Muscle of back (tissue), 10 donors: ENCODE data around the gene KIR2DL4. TPM values are rescaled to one million over a fixed set of nuclear protein-coding genes. Genes with fewer than 3 reads are reported as not detected.

Source experiments
- polyA plus RNA-seq, 10 donors: library from polyadenylated mRNA; unstranded; fragments of 120-200 nt; gene quantifications; one replicate each; pipeline ENCODE4 v1.2.1, GENCODE V29; 2013; ENCODE audit not compliant: insufficient read length in 10 of 10

Gene KIR2DL4
- polyA plus RNA-seq, 10 donors: not detected

Other genes starting within 250 kb of the KIR2DL4 start
- 1 to 10 TPM in 3 of 10 donors, under 1 TPM in 7; 0.34 to 1.6 (median 0.91) TPM for gene LILRA2, start 229.8 kb upstream of the KIR2DL4 start, polyA plus RNA-seq
- gene LILRA1, start 210.0 kb upstream of the KIR2DL4 start, polyA plus RNA-seq: under 1 TPM; 0.29 to 0.95 (median 0.41) TPM
- gene LILRB1, start 173.1 kb upstream of the KIR2DL4 start, polyA plus RNA-seq: 1 to 10 TPM in 9 of 10 donors, under 1 TPM in 1; 0.83 to 2.4 (median 1.4) TPM
- 1 to 10 TPM in 9 of 10 donors, under 1 TPM in 1; 0.72 to 2.0 (median 1.2) TPM for gene LILRB4, start 140.6 kb upstream of the KIR2DL4 start, polyA plus RNA-seq
- not detected for gene KIR3DL3, start 79.2 kb upstream of the KIR2DL4 start, polyA plus RNA-seq
- under 1 TPM in 1 of 10 donors, not detected in 9; 0.12 TPM for gene KIR2DL3, start 65.1 kb upstream of the KIR2DL4 start, polyA plus RNA-seq
- not detected for gene KIR2DL1, start 33.8 kb upstream of the KIR2DL4 start, polyA plus RNA-seq
- gene KIR3DL1, start 12.9 kb downstream of the KIR2DL4 start, polyA plus RNA-seq: not detected
- gene KIR2DS4, start 29.1 kb downstream of the KIR2DL4 start, polyA plus RNA-seq: under 1 TPM in 1 of 10 donors, not detected in 9; 0.13 TPM
- gene KIR3DL2, start 46.8 kb downstream of the KIR2DL4 start, polyA plus RNA-seq: not detected
- gene FCAR, start 70.6 kb downstream of the KIR2DL4 start, polyA plus RNA-seq: under 1 TPM in 9 of 10 donors, not detected in 1; 0.12 to 0.67 (median 0.41) TPM
- gene NCR1, start 102.5 kb downstream of the KIR2DL4 start, polyA plus RNA-seq: under 1 TPM in 7 of 10 donors, not detected in 3; 0.11 to 0.68 (median 0.40) TPM
- gene NLRP7, start 143.9 kb downstream of the KIR2DL4 start, polyA plus RNA-seq: under 1 TPM in 4 of 10 donors, not detected in 6; 0.34 to 0.53 (median 0.41) TPM
- 1 to 10 TPM in 6 of 10 donors, under 1 TPM in 4; 0.58 to 5.6 (median 1.1) TPM for gene NLRP2, start 162.8 kb downstream of the KIR2DL4 start, polyA plus RNA-seq
- gene GP6, start 234.7 kb downstream of the KIR2DL4 start, polyA plus RNA-seq: under 1 TPM in 9 of 10 donors, not detected in 1; 0.12 to 0.72 (median 0.20) TPM